Fibroblast of skin of left quadriceps (primary cell): ENCODE data around the gene ADAM19.
"Not testable (repeated sequence)": the region's sequence is repeated elsewhere in the genome, so short reads cannot be mapped to it uniquely, and the experiment has no call there.

Source experiments
- DNase-seq, 2 experiments: peaks; one replicate each; pipeline ENCODE4 v3.0.0-alpha.2; 2013; ENCODE audit warnings: low read depth in 2 of 2

The ADAM19 gene

DNA sequence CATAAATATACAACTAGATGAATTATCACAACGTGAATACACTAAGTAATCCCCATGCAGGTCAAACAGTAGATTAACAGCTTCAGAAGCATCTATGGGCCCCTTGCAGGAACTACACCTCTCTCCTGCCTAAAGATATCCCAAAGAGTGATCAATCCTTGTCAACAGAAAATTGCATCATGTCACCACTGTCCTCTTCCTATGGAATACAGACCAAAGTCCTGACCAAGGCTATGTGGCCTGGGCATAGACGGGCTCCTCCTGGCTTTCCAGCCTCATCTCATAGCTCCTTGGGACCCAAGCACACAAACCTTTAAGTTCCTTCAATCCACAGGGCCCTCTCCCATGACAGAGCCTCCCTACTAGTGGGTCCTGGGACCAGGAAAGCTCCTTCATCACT is 90.2 kb downstream of the ADAM19 start:
- DNase-seq: no peak

GRCh38 chr5:157484768-157485167 is 90.8 kb downstream of the ADAM19 start:
- no peak for DNase-seq

GRCh38 chr5:157482702-157483101 is 92.9 kb downstream of the ADAM19 start:
- not testable (repeated sequence) for DNase-seq

- no peak for DNase-seq
Observed at GRCh38 chr5:157481666-157482065, 93.9 kb downstream of the ADAM19 start.

DNA sequence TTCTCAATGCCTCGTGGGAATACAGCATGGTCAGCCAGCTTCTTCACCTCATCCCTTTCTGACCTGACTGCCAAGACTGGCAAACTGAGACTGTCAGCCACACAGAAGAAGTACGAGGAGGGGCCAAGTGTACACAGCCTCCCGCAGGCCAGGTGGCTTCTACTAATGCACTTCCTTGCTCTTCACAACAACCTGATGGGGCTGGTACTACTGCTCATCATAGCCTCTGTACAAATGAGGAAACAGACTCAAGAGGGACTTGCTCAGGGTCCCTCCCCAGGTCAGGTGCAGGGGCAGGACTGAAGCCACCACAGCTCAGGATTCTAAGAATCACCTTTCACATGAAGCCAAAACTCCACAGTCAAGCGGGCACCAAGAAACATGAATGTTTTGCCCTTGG is 94.3 kb downstream of the ADAM19 start:
- DNase-seq: no peak

DNA sequence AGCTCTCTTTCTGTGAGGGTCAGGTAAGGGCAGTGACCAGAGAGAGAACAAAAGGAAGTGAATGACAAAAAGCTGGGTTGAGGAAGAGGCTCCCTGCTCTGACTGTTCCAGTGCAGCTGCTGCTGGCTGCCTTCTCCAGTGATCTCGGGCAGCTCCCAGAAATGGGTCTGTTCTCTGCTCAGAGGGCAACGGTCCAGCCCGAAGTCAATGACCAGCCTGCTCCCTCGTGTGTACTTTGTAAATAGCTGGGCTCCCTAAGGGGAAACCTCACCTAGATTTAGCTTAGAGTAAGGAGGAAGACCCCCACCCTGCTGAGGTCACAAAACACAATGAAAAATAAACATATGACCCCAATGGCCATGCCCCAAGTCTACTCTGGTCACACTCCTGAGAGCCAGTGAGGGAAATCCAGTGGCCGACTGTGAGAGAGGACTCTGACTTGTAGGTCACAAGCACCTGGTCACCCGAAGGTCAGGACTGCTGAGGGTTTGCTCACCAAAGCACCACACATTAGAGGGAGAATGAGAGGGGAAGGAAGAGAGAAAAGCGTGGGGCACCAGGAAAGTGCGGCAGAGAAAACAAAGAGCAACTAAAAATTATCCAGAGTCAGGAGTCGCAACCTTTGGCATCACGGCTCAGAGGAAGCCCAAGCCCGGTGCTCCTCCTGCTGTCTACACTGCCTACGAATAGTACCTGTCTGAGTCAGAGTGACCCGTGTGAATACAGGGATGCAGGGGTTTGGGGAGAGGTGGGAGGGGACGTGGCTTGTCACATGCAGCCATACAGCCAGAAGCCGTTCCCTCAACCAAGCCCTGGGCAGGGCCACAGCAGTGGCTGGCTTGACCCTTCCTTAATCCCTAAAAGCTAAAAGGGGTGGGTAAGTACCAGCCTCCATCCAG is 95.7 kb downstream of the ADAM19 start:
- DNase-seq: no peak

- no peak for DNase-seq
Observed at GRCh38 chr5:157479166-157479565, 96.4 kb downstream of the ADAM19 start.

DNA sequence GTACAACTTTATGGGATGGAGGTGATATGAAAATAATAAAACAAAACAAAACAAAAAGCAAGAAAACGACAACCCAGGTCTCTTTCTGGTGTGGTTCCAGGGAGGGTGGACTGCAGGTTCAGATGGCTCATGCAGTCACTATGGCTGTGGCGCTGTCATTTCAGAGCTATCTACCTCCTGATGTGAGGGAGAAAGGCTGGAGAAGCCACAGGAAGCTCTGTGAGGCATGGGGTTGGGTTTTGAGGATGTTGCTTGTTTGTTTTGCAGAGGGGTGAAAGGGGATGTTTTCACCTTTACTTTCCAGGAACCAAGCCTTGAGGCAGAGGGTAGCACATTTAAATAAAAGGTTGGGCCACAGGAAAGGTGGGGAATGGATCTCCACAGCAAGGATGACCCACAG is 96.8 kb downstream of the ADAM19 start:
- DNase-seq: no peak

DNA sequence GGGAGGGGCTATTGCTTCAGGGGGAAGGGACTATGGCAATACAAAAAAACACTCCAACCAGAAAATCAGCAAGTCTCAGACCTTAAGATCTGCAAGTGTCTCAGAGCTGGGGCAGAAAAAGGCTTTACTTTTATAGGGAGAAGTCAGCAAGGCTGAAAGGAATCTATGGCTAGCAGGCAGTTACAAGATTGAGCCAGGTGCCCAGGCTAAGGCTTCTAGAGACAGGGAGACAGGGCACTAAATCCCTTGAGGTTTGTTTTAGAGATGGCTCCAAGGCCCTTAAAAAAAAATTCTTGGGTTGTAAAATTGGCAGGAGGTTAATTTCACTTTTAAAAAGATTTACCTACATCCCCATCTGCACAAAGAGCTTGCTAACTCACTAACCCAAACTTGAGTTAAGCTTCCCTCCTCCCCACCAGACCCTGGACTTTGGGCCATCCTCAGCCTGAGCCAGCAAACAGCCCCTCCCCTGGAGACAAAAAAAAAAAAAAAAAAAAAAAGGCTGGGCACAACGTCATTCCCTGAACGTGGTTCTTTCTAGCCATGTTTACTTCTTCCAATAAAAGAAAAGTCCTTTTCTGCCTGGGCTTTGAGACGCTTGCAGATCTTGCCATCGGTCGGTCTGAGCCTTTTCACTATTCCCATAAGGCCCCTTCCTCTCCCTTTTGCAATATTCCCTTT is 97.6 kb downstream of the ADAM19 start:
- DNase-seq: no peak

- DNase-seq: peak; percentile 51 to 56
Observed at GRCh38 chr5:157476702-157477408, 98.7 kb downstream of the ADAM19 start.

DNA sequence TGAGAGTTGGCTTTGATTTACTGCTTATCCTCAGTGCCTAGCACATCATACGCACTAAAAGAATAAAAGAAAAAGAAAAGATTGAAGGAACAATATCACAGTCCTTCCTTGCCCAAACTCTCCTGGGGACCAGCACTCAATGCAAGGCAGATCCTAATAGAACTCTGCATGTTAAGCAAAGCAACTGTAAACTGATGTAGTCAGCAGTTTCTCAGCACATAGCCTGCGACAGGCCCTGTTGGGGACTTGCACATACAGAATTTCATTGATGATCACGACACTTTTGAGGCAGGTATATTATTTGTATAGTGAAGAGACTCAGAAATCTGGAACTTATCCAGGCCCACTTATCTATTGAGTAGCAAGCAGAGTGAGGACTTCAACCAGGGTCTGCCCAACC is 100.1 kb downstream of the ADAM19 start:
- no peak for DNase-seq

DNA sequence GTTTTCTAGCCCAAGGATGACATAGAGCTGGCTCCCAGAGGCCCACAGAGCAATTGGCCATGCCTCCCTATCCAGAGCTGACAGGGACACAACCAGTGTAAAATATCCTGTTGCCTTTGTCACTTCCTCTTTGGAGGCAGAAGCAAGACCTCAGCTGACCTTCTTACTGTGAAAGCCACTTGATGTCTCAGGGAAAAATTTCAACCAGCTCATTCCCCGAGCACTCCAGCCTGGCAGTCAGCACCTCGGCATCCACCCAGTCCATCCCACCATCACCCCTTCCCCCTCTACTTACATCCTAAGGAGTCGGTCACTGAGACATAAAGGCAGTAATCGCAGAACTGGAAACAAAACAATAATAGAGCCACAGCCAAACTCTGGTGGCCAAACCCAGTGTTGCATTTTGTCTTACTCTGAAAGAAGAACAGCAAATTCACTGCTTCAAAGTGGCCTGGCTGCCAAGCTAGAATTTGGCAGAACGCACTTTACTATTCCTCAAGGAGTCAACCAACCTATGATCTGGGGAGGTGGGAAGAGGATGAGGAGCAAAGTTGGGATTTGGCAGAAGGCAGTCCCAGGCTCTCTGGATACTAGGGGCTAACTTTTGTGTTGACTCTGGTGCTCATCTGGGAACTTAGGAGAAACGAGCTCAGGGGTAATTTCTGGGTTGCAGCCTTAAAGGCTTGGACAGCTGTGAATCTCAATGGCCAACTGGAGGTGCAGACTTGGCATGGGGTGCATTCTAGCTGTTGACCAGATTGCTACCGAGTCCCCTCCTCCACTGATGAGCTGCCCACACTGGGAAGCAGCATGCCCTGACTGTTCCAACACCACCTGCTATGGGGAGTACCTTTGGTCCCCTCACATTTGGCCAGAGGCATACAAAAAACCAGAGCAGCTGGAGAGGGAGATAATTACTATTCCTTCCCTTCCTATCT is 101.9 kb downstream of the ADAM19 start:
- no peak for DNase-seq

- peak in 1 of 2 experiments; percentile 8 for DNase-seq
Observed at GRCh38 chr5:157471709-157472108, 103.9 kb downstream of the ADAM19 start.

DNA sequence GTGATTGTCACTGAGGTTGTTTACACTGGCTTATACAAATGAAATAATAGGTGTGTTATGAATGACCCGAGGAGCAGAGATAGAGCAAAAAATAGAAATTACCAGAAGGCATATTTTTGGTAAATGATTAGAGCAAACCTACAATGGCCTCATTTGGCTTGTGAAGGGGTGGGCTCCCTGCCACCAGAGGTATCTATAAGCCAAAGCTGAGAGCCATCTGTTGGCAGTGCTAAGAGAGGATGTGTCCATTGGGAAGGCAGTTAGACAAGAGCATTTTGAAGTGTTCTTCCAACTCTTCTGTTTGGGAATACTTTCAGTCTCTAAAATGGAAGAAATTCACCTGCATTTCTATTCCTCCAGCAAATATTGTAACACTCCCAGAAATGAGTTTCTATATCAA is 104.9 kb downstream of the ADAM19 start:
- no peak for DNase-seq

DNA sequence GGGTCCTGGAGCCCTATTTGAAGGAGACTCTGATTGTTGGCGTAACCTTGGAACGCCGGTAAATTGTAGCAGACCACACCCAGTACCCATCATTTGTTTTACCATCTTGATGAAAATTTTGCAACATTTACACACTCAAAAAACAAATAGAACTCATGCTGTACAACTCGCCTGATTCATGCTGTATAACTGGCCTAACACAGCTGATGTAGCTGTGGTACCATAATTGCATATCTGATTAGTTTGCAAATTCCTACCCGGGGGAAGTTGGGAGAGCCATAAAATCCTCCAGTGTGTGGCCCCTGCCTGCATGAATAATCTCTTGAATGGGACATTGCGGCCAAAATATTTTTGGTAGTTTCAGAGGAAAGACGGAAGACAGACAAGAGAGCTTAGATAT is 105.9 kb downstream of the ADAM19 start:
- DNase-seq: no peak

GRCh38 chr5:157469073-157469472 is 106.5 kb downstream of the ADAM19 start:
- no peak for DNase-seq

DNA sequence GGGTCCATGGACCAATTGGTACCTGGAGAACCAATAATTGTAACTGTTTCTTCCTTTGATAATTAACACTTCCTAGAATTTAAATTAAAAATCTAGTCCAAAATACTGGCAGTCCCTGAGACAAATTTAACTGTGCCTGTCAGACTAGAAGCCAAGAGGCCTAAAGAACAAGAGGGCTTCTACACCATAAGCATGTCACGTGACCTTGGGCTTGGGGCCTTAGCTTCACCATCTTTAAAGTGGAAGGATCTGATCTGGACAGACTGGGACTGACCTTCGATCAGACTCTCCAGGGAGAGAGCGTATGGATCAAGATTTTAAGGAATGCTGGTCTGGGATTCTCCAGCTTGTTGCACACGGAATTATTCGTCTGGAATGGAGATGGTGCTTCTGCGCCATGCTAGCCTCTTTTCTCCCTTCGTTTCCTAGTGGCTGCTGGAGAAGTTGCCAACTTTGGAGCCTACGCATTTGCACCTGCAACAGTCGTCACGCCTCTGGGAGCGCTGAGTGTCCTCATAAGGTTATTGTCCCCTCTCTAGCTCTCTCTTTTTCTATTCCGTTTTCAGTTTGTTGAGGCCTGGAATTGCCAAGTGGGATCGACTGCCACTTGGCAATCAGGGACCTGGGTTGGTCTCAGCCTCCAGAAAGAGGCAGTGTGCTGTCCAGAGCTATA is 107.1 kb downstream of the ADAM19 start:
- no peak for DNase-seq

DNA sequence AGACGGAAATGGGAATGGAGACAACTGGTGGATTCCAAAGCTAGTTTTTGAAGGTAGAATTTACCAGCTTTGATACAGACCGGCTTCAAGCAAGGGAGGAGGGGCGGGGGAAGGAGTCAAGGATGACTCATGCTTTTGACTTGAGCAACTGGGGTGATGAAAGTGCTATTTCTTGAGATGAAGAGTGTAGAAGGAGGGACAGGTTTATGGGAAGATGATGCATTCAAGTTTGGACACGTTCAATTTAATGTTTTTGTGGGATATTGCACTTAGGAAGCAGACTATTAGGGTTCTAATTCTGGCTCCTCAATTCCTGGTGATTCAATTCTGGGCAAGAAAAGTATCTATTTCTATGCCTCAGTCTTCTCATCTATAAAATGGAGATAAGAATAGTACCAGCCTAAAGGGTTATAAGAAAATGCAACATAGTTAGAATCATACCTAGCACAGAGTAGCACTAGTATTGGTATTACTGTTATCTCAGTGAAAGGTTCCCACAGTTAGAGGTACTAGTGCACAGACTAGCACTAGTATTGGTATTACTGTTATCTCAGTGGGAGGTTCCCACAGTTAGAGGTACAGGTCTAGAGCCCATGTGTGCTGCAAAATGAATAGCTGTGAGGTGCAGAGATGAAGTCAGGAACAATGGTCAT is 110.9 kb downstream of the ADAM19 start:
- DNase-seq: peak; percentile 89 to 91

GRCh38 chr5:157463621-157464518 is 111.7 kb downstream of the ADAM19 start:
- peak; percentile 49 to 51 for DNase-seq
